Keratinocyte (primary cell): ENCODE results near the gene PTPRN2. TPM values are rescaled to one million over a fixed set of nuclear protein-coding genes. Genes with fewer than 3 reads are reported as not detected.

Source experiments
- DNase-seq: peaks from one replicate; pipeline ENCODE4 v3.0.0-alpha.2; 2011; ENCODE audit warnings: low read depth, missing footprints, low spot score
- FAIRE-seq: peaks from 2 replicates; lab custom pipeline; 2011; peaks lifted over from hg19 to GRCh38; lab: Jason Lieb, UNC
- H2AFZ ChIP-seq: 2 replicates; pipeline ENCODE4 v1.6.0; 2012; ENCODE audit warnings: low read length, control low read depth, inconsistent platforms; ENCODE audit not compliant: control insufficient read depth
- H3K27ac ChIP-seq: 2 replicates; pipeline ENCODE4 v1.5.1; 2011; ENCODE audit warnings: low read length; ENCODE audit not compliant: control insufficient read depth, insufficient read depth
- H3K27me3 ChIP-seq: 3 replicates; pipeline ENCODE4 v1.6.0; 2011; ENCODE audit warnings: low read length; ENCODE audit not compliant: control insufficient read depth, insufficient read depth; ENCODE audit errors: extremely low read depth
- H3K36me3 ChIP-seq, 2 experiments: 2 replicates in 1 of 2; 3 replicates in 1 of 2; pipeline ENCODE4 v1.5.1; 2011; ENCODE audit warnings: low read length in 2 of 2, mild to moderate bottlenecking in 1 of 2; ENCODE audit not compliant: control insufficient read depth in 2 of 2, insufficient read depth in 2 of 2; ENCODE audit errors: extremely low read depth in 1 of 2
- H3K4me1 ChIP-seq: 3 replicates; pipeline ENCODE4 v1.5.1; 2011; ENCODE audit warnings: low read length; ENCODE audit not compliant: control insufficient read depth, insufficient read depth; ENCODE audit errors: extremely low read depth
- H3K4me2 ChIP-seq: 3 replicates; pipeline ENCODE4 v1.6.0; 2011; ENCODE audit warnings: low read depth, low read length; ENCODE audit not compliant: control insufficient read depth, insufficient read depth; ENCODE audit errors: extremely low read depth
- H3K4me3 ChIP-seq, 3 experiments: fragments of 200-600 bp in 1 of 3; sonication (generic) in 1 of 3; 2 replicates in 2 of 3; 3 replicates in 1 of 3; pipeline ENCODE4 v1.5.1; 2011 to 2016; ENCODE audit warnings: low read length in 3 of 3, mild to moderate bottlenecking in 3 of 3, control low read depth in 2 of 3, inconsistent platforms in 1 of 3, low read depth in 1 of 3, mixed read lengths in 1 of 3, mixed run types in 1 of 3, moderate library complexity in 1 of 3; ENCODE audit not compliant: control insufficient read depth in 2 of 3, insufficient read depth in 2 of 3; ENCODE audit errors: extremely low read depth in 1 of 3
- H3K79me2 ChIP-seq: 2 replicates; pipeline ENCODE4 v1.6.0; 2012; ENCODE audit warnings: low read length; ENCODE audit not compliant: control insufficient read depth, insufficient read depth
- H3K9ac ChIP-seq: 3 replicates; pipeline ENCODE4 v1.6.0; 2011; ENCODE audit warnings: low read length; ENCODE audit not compliant: control insufficient read depth, insufficient read depth; ENCODE audit errors: extremely low read depth
- H3K9me1 ChIP-seq: 3 replicates; pipeline ENCODE4 v1.6.0; 2011; ENCODE audit warnings: low read length; ENCODE audit not compliant: control insufficient read depth, insufficient read depth; ENCODE audit errors: extremely low read depth
- H3K9me3 ChIP-seq: 2 replicates; pipeline ENCODE4 v1.5.1; 2012; ENCODE audit warnings: low read depth, low read length; ENCODE audit not compliant: control insufficient read depth
- H4K20me1 ChIP-seq: 3 replicates; pipeline ENCODE4 v1.6.0; 2011; ENCODE audit warnings: low read length; ENCODE audit not compliant: control insufficient read depth, insufficient read depth; ENCODE audit errors: extremely low read depth
- CTCF ChIP-seq, 3 experiments: IDR thresholded peaks in 1 of 3; conservative IDR thresholded peaks in 1 of 3; optimal IDR thresholded peaks in 1 of 3; 2 replicates in 2 of 3; 3 replicates in 1 of 3; pipeline versions ENCODE3 to v1.5.1; 2011; ENCODE audit warnings: low read length in 3 of 3, mild to moderate bottlenecking in 3 of 3, moderate library complexity in 2 of 3, control low read depth in 1 of 3, inconsistent platforms in 1 of 3; ENCODE audit not compliant: insufficient read depth in 2 of 3; ENCODE audit errors: extremely low read depth in 1 of 3
- EZH2 ChIP-seq: IDR thresholded peaks from one replicate; pipeline ENCODE4 v1.6.1; 2012; ENCODE audit warnings: inconsistent platforms, mild to moderate bottlenecking, low read length, moderate library complexity
- dilution Hi-C: fragments of 300-500 bp; cut with MboI; formaldehyde crosslinking; loops from one replicate; pipeline ENCODE4 v1.7.0; 2020; ENCODE audit warnings: low sequenced_read_pairs; ENCODE audit not compliant: extremely low pct_ligation_motif_present
- polyA plus RNA-seq, 5 experiments: library from polyadenylated mRNA; depleted of rRNA in 3 of 5; stranded (reverse) in 3 of 5; stranded (forward) in 1 of 5; unstranded in 1 of 5; fragments of >200 nt; gene quantifications; 1 replicate in 1 of 5; 2 replicates in 3 of 5; 3 replicates in 1 of 5; pipeline versions ENCODE4 v1.2.1 to v1.2.3, GENCODE V29; 2011 to 2012; ENCODE audit warnings: missing spikeins in 2 of 5, low read depth in 1 of 5, low replicate concordance in 1 of 5

Gene PTPRN2
- polyA plus RNA-seq, 1 donor (not counting 4 experiments of a cell fraction or from before 2014, with no cell fraction given): not detected

- Histone ChIP-seq H4K20me1 (no peaks in the 10 kb centered on the region), H3K9ac (no peak overlapping the region), H3K9me1 (no peaks in the 10 kb centered on the region), H2AFZ (no peak overlapping the region), H3K79me2 (no peaks in the 10 kb centered on the region), H3K27ac (no peak overlapping the region), H3K36me3 (no peaks in the 10 kb centered on the region), H3K4me2 (no peak overlapping the region), H3K27me3 (no peaks in the 10 kb centered on the region), H3K4me1 (no peaks in the 10 kb centered on the region), H3K4me3 (no peak overlapping the region), H3K9me3 (peaks cover 27% of the 10 kb centered on the region)
- no peak for TF ChIP-seq EZH2
- TF ChIP-seq CTCF (optimal IDR thresholded peaks at IDR 0.05 in 1 of 3, IDR thresholded peaks at IDR 0.05 in 1 of 3, conservative IDR thresholded peaks at IDR 0.05 in 1 of 3; ENCODE audit: extremely low read depth in 1 of 3, insufficient read depth in 2 of 3, low read length in 3 of 3): no peak
- dilution Hi-C loops: no loop called here
- FAIRE-seq (no peak), DNase-seq (no peak)
Observed at GRCh38 chr7:158323741-158324396, 263.8 kb downstream of the PTPRN2 start.

GRCh38 chr7:158322616-158323530 lies 264.8 kb downstream of the PTPRN2 start:
- Histone ChIP-seq H3K4me2 (no peak overlapping the region), H3K9me3 (peaks cover 27% of the 10 kb centered on the region), H3K27ac (no peak overlapping the region), H3K4me3 (no peak overlapping the region), H3K9me1 (no peaks in the 10 kb centered on the region), H3K27me3 (no peaks in the 10 kb centered on the region), H3K36me3 (no peaks in the 10 kb centered on the region), H4K20me1 (no peaks in the 10 kb centered on the region), H3K4me1 (no peaks in the 10 kb centered on the region), H3K79me2 (no peaks in the 10 kb centered on the region), H3K9ac (no peak overlapping the region), H2AFZ (no peak overlapping the region)
- FAIRE-seq: no peak
- TF ChIP-seq EZH2 (no peak), CTCF (optimal IDR thresholded peaks at IDR 0.05 in 1 of 3, IDR thresholded peaks at IDR 0.05 in 1 of 3, conservative IDR thresholded peaks at IDR 0.05 in 1 of 3; ENCODE audit: extremely low read depth in 1 of 3, insufficient read depth in 2 of 3, low read length in 3 of 3) (no peak)
- dilution Hi-C loops: no loop called here
- DNase-seq: no peak
